GM12878 (cell line): ENCODE data around the gene ETV6. TPM values are rescaled to one million over a fixed set of nuclear protein-coding genes. Genes with fewer than 3 reads are reported as not detected.

ENCODE experiments used
- ASH2L ChIP-seq: fragments of 300-600, 200-600 bp; sonication (generic); IDR thresholded peaks from 2 replicates; pipeline ENCODE4 v1.6.1; 2017; ENCODE audit warnings: low read depth, mild to moderate bottlenecking, borderline replicate concordance
- BACH1 ChIP-seq: fragments of 450-650 bp; IDR thresholded peaks from 2 replicates; pipeline ENCODE4 v1.6.1; 2017; ENCODE audit warnings: mild to moderate bottlenecking, borderline replicate concordance
- CREM ChIP-seq: IDR thresholded peaks from 2 replicates; pipeline ENCODE4 v1.6.1; 2014; ENCODE audit warnings: antibody characterized with exemption, low read depth
- CTCF ChIP-seq, 3 experiments: IDR thresholded peaks in 2 of 3; conservative IDR thresholded peaks in 1 of 3; 2 replicates each; pipeline ENCODE4 v1.5.1; 2011; ENCODE audit warnings: low read depth in 3 of 3, low read length in 3 of 3, mild to moderate bottlenecking in 3 of 3, control low read depth in 2 of 3, moderate library complexity in 2 of 3, inconsistent platforms in 1 of 3, mixed read lengths in 1 of 3; ENCODE audit not compliant: control insufficient read depth in 2 of 3, insufficient read depth in 1 of 3; ENCODE audit errors: extremely low read depth in 1 of 3
- DPF2 ChIP-seq: fragments of 450-650 bp; IDR thresholded peaks from 2 replicates; pipeline ENCODE4 v1.6.1; 2017; ENCODE audit warnings: mild to moderate bottlenecking
- EP300 ChIP-seq, 2 experiments: fragments of 150-350 bp in 1 of 2; IDR thresholded peaks; 2 replicates each; pipeline ENCODE4 v1.6.1; 2011 to 2012; ENCODE audit warnings: low read depth in 2 of 2, low read length in 2 of 2, borderline replicate concordance in 1 of 2, improper control_type of control experiment in 1 of 2, inconsistent platforms in 1 of 2; ENCODE audit not compliant: control insufficient read depth in 1 of 2
- EZH2 ChIP-seq: IDR thresholded peaks from 2 replicates; pipeline ENCODE4 v1.6.1; 2012; ENCODE audit warnings: low read depth, mild to moderate bottlenecking, control low read depth, inconsistent platforms, low read length, borderline replicate concordance; ENCODE audit not compliant: control insufficient read depth
- IKZF2 ChIP-seq, 2 experiments: fragments of 450-650 bp; IDR thresholded peaks; 2 replicates each; pipeline ENCODE4 v1.6.1; 2017; ENCODE audit warnings: mild to moderate bottlenecking in 2 of 2, moderate library complexity in 2 of 2
- IRF5 ChIP-seq: fragments of 450-650 bp; IDR thresholded peaks from 2 replicates; pipeline ENCODE4 v1.6.1; 2017; ENCODE audit warnings: borderline replicate concordance
- PAX5 ChIP-seq: IDR thresholded peaks from 2 replicates; pipeline ENCODE4 v1.6.1; 2011; ENCODE audit warnings: low read depth, low read length, borderline replicate concordance
- PML ChIP-seq: IDR thresholded peaks from 2 replicates; pipeline ENCODE4 v1.6.1; 2012; ENCODE audit warnings: low read length, inconsistent platforms
- POU2F2 ChIP-seq: IDR thresholded peaks from 3 replicates; pipeline ENCODE4 v1.6.1; 2011; ENCODE audit warnings: low read depth, mild to moderate bottlenecking, low read length, borderline replicate concordance
- REST ChIP-seq: IDR thresholded peaks from 2 replicates; pipeline ENCODE4 v1.6.1; 2012; ENCODE audit warnings: mild to moderate bottlenecking, low read depth, low read length
- SMAD1 ChIP-seq: fragments of 450-650 bp; IDR thresholded peaks from 2 replicates; pipeline ENCODE4 v1.6.1; 2018; ENCODE audit warnings: mild to moderate bottlenecking, low read depth; ENCODE audit not compliant: partially characterized antibody
- STAT3 ChIP-seq: IDR thresholded peaks from 2 replicates; pipeline ENCODE4 v1.6.1; 2011; ENCODE audit warnings: low read depth, low read length, improper control_type of control experiment
- TCF7 ChIP-seq: IDR thresholded peaks from 2 replicates; pipeline ENCODE4 v1.6.1; 2014; ENCODE audit warnings: antibody characterized with exemption, borderline replicate concordance
- USF2 ChIP-seq: IDR thresholded peaks from 2 replicates; pipeline ENCODE4 v1.6.1; 2011; ENCODE audit warnings: low read depth, low read length, improper control_type of control experiment, borderline replicate concordance
- YY1 ChIP-seq: IDR thresholded peaks from 2 replicates; pipeline ENCODE4 v1.6.1; 2011; ENCODE audit warnings: low read depth, mild to moderate bottlenecking, low read length
- ZBED1 ChIP-seq: IDR thresholded peaks from 2 replicates; pipeline ENCODE4 v1.6.1; 2016; ENCODE audit warnings: borderline replicate concordance
- ZNF24 ChIP-seq: fragments of 450-650 bp; IDR thresholded peaks from 2 replicates; pipeline ENCODE4 v1.6.1; 2017; ENCODE audit warnings: antibody characterized with exemption, mild to moderate bottlenecking
- polyA plus RNA-seq, 11 experiments: library from polyadenylated mRNA; depleted of rRNA in 4 of 11; unstranded in 6 of 11; stranded (reverse) in 5 of 11; fragments of >200 nt; fragmentation: Nextera tagmentation in 4 of 11; fragmentation: Illumina TruSeq in 1 of 11; extraction: Ambion mirVana in 4 of 11; extraction: Trizol in 1 of 11; gene quantifications; 1 replicate in 1 of 11; 2 replicates in 10 of 11; pipeline versions ENCODE4 v1.2.1 to v1.2.3, GENCODE V29; 2011 to 2016; ENCODE audit warnings: inconsistent platforms in 2 of 11, missing spikeins in 2 of 11, low read depth in 1 of 11
- total RNA-seq, 4 experiments: library from RNA; depleted of rRNA in 3 of 4; stranded (reverse); fragments of >200 nt in 3 of 4; fragmentation: Illumina TruSeq in 1 of 4; extraction: Trizol in 1 of 4; gene quantifications; 2 replicates each; pipeline versions ENCODE4 v1.2.1 to v1.2.3, GENCODE V29; 2013 to 2021

The ETV6 gene
- total and polyA plus RNA-seq, 10 of the 15 experiments (the other 5 are each of a cell fraction or from before 2014, with no cell fraction given): 6.6 to 74.8 (median 24.6) TPM

GRCh38 chr12:11822081-11822834, 172.8 kb downstream of the ETV6 start (continued):
- no peak for TF ChIP-seq REST
- no peak for TF ChIP-seq EZH2
- 0 out of 2 replicates have a peak, but pooled peaks have one; percentile 10 for TF ChIP-seq STAT3
- no peak for TF ChIP-seq ZBED1
- TF ChIP-seq DPF2: 0 out of 2 replicates have a peak, but pooled peaks have one; percentile 51
- TF ChIP-seq BACH1: no peak
- no peak for TF ChIP-seq POU2F2
- 0 out of 2 replicates have a peak, but pooled peaks have one; percentile 6 for TF ChIP-seq IRF5
- peak; percentile 18 to 38; a peak in 1 of 4 replicates for TF ChIP-seq EP300 (IDR thresholded peaks at IDR 0.05; ENCODE audit: borderline replicate concordance in 1 of 2, control insufficient read depth in 1 of 2, low read depth in 2 of 2, low read length in 2 of 2)
- TF ChIP-seq ZNF24: no peak
- TF ChIP-seq TCF7: no peak
- TF ChIP-seq USF2: no peak; the same call in 1 of the 2 replicates
- no peak for TF ChIP-seq CTCF (IDR thresholded peaks at IDR 0.05 in 2 of 3, conservative IDR thresholded peaks at IDR 0.05 in 1 of 3; ENCODE audit: control insufficient read depth in 2 of 3, extremely low read depth in 1 of 3, insufficient read depth in 1 of 3, low read depth in 3 of 3, low read length in 3 of 3)
- peak; percentile 42; the same call in 1 of the 2 replicates for TF ChIP-seq CREM
- no peak for TF ChIP-seq ASH2L
- TF ChIP-seq PML: no peak; the same call in 1 of the 2 replicates
- peak; percentile 73 for TF ChIP-seq YY1
- 0 out of 2 replicates have a peak, but pooled peaks have one; percentile 28 for TF ChIP-seq PAX5
- TF ChIP-seq IKZF2 (IDR thresholded peaks at IDR 0.05): peak; percentile 75 to 82
- peak; percentile 97 for TF ChIP-seq SMAD1
